C4-2B (cell line): Measurements from ENCODE around the gene DPM3.

Experiments
- CTCF ChIP-seq: fragments of 450-650 bp; conservative IDR thresholded peaks from 2 replicates; pipeline ENCODE4 v1.5.1; 2017; ENCODE audit warnings: mild to moderate bottlenecking
- ZFX ChIP-seq: fragments of 450-650 bp; IDR thresholded peaks from 2 replicates; pipeline ENCODE4 v1.6.1; 2017

- TF ChIP-seq CTCF (no peak), ZFX (no peak)
Observed at GRCh38 chr1:155178441-155179111, 38.2 kb upstream of the DPM3 start.
